Measurements from ENCODE around the gene WAC.

DNA sequence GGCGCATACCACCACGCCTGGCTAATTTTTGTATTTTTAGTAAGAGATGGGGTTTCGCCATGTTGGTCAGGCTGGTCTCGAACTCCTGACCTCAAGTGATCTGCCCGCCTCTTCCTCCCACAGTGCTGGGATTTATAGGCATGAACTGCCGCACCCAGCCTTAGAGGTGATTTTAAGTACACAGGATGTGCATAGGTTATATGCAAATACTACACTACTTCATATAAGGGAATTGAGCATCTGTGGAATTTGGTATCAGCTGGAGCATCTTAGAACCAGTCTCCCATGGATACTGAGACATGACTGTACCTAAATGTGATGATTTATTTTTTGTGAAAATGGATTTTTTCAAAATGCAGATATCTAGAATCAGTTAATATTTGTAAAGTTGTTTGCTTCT, 21.1 kb downstream of the WAC start:
- TF ChIP-seq POLR2A (IDR thresholded peaks at IDR 0.05), result no peak
- TF ChIP-seq, protein P1, sequence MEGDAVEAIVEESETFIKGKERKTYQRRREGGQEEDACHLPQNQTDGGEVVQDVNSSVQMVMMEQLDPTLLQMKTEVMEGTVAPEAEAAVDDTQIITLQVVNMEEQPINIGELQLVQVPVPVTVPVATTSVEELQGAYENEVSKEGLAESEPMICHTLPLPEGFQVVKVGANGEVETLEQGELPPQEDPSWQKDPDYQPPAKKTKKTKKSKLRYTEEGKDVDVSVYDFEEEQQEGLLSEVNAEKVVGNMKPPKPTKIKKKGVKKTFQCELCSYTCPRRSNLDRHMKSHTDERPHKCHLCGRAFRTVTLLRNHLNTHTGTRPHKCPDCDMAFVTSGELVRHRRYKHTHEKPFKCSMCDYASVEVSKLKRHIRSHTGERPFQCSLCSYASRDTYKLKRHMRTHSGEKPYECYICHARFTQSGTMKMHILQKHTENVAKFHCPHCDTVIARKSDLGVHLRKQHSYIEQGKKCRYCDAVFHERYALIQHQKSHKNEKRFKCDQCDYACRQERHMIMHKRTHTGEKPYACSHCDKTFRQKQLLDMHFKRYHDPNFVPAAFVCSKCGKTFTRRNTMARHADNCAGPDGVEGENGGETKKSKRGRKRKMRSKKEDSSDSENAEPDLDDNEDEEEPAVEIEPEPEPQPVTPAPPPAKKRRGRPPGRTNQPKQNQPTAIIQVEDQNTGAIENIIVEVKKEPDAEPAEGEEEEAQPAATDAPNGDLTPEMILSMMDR (IDR thresholded peaks at IDR 0.05 in 4 of 5, conservative IDR thresholded peaks at IDR 0.05 in 1 of 5), result no peak

Measured in gastrocnemius medialis (tissue), 4 donors.